GM12864 (cell line): ENCODE measurements around the gene STIMATE.

Experiments used
- DNase-seq: peaks from one replicate; pipeline ENCODE4 v3.0.0-alpha.2; 2011; ENCODE audit warnings: low read depth
- H3K4me3 ChIP-seq: 2 replicates; pipeline ENCODE4 v1.5.1; 2011; ENCODE audit warnings: mild to moderate bottlenecking, low read depth, low read length, control low read depth
- TF ChIP-seq, protein P1 (sequence below): IDR thresholded peaks from 2 replicates; pipeline ENCODE4 v1.5.1; 2011; ENCODE audit warnings: low read depth, mild to moderate bottlenecking, moderate library complexity, low read length, control low read depth, inconsistent platforms; ENCODE audit errors: missing control alignments

The STIMATE gene

DNA sequence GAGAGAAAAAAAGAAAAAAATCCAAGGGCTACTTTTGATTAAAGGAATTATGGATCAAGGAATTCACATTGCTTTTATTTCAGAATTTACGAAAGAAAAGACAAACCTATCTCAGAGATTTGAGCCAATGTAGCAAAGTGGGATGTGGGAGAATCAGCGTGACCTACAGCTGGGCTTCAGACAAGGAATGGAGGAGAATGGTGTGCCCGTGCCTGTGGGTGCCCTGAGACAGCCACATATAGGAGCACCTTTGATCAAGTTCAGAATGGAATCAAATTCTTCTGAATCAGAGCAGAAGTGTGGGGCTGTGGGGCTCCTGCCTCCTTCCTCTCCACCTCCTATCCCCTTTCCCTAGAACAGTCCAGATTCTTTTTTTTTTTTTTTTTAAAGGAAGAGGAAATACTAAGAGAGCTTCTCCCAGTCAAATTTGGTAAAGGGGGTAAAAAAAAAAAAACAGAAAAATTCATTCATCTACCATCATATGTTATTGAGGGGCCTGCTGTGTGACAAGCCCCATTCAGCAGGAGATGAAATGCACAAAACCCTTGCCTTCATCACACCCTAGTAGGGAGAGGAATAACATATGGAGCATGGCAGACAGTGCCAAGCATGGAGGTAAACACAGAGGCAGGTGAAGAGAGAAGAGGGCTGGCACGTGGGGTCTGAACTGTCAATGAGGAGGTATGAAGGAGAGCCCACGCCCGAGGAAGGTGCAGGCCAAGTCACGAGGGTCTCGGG is 37.5 kb downstream of the STIMATE start:
- TF ChIP-seq, protein P1, sequence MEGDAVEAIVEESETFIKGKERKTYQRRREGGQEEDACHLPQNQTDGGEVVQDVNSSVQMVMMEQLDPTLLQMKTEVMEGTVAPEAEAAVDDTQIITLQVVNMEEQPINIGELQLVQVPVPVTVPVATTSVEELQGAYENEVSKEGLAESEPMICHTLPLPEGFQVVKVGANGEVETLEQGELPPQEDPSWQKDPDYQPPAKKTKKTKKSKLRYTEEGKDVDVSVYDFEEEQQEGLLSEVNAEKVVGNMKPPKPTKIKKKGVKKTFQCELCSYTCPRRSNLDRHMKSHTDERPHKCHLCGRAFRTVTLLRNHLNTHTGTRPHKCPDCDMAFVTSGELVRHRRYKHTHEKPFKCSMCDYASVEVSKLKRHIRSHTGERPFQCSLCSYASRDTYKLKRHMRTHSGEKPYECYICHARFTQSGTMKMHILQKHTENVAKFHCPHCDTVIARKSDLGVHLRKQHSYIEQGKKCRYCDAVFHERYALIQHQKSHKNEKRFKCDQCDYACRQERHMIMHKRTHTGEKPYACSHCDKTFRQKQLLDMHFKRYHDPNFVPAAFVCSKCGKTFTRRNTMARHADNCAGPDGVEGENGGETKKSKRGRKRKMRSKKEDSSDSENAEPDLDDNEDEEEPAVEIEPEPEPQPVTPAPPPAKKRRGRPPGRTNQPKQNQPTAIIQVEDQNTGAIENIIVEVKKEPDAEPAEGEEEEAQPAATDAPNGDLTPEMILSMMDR = no peak
- H3K4me3 ChIP-seq = no peak overlapping the region
- no peak for DNase-seq

DNA sequence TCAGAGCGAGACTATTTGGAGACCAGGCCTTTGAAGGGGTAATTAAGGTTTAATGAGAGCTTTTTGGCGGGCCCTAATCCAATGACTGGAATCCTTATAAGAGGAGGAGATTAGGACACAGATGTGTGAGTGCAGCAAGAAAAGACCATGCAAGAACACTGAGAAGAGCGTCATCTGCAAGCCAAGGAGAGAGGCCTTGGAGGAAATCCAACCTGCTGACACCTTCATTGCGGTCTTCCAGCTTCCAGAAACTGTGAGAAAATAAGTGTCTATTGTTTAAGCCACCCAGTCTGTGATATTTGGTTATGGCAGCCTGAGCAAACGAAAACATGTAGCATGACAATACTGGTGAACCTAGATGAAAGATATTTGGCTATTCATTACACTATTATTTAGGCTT is 39.5 kb downstream of the STIMATE start:
- DNase-seq = no peak
- TF ChIP-seq, protein P1 = no peak
- no peak overlapping the region for H3K4me3 ChIP-seq

DNA sequence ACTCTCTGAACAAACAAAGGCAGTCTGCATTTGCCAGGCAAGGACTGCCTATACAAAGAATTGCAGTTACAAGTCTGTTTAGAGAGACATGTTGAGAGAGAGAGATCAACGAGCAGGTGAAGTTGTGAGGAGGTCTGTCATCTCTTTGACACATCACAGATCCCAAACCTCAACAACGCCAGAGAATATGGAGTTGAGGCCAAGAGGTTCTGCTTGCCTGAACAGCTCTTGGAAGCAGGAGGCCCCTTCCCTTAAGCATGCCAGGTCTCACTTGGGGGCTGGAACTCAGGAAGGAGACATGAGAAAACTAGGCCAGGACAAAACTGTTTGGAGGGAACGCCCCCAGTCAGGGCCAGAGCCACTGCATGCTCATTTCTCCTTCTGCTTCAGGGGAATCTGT is 40.2 kb downstream of the STIMATE start:
- TF ChIP-seq, protein P1 = no peak
- DNase-seq = no peak
- no peak overlapping the region for H3K4me3 ChIP-seq

DNA sequence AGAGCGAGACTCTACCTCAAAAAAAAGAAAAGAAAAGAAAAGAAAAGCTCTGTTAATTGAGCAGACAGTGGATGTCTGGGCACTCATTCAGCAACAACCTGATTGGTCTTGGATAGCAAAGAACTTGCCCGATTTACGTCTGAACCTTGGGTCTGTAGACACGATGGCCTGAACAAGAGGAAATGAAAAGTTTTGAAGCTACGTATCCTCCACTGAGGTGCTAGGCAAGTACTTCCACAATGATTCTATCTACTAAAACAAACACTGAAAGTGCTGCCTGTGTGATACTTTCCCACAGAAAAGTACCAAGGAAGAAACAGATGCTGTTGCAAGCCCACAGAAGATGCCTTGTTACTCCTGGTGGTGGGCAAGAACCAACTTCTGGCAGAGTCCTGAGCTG is 40.7 kb downstream of the STIMATE start:
- no peak overlapping the region for H3K4me3 ChIP-seq
- TF ChIP-seq, protein P1 = no peak
- DNase-seq = no peak

DNA sequence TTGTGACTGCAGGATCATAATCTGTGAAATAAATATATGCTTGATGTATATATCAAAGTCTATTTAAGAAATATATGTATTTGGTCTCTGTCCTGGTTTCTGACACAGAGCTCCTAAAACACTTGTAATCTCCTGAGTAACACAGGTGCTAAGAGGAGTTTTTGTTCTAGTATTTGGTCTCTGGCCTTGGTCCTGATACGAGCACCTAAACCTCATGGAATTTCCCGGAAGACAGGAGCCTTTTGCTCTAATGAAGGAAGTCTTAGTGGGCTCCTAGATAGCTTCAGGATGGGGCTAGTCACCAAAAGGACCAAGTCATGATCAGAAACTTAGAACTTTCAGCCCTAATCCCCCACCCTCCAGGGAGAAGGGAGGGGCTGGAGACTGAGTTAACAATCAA is 43.3 kb downstream of the STIMATE start:
- DNase-seq = no peak
- no peak overlapping the region for H3K4me3 ChIP-seq
- TF ChIP-seq, protein P1 = no peak

DNA sequence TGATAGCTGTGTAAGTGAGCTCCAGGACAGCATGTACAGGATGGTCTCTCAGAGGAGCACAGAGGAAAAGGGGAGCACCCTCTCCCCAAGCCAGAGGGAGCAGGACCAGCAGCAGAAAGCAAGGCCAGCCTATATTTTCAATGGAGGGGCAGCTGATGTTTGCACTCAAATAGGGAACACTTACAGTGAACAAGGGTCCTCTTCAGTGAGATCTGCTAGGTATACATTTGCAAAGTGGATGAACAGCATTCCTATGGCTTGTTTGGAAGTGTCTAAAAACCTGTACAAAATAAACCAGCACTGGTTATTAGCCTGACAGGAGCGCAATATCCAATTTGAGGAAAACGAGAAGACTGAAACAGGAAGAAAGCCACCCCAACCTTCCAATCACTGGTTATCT is 44.9 kb downstream of the STIMATE start:
- TF ChIP-seq, protein P1 = no peak
- DNase-seq = no peak
- H3K4me3 ChIP-seq = no peak overlapping the region

DNA sequence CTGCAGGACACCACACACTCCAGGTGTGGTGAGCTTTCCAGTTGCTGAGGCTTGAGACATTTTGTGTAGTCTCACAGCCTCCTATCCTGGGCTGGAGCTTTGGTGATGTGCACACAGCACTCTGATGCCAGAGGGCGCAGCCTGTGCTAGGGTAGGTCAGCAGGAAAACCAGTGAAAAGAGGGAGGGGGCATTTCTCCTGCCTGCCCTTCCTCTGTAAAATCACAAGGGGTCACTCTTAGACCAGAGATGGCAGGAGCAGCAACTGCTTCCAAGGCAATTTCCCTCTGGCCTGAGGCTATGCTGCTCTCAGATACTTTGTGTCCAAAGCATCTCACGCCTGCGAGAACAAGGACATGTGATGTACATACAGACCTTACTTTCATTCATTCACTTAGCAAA is 46.0 kb downstream of the STIMATE start:
- DNase-seq = peak; percentile 15
- TF ChIP-seq, protein P1 = peak; percentile 66
- no peak overlapping the region for H3K4me3 ChIP-seq
